ENCODE data around the gene HCFC2.
"Not testable (repeated sequence)": the region's sequence is repeated elsewhere in the genome, so short reads cannot be mapped to it uniquely, and the experiment has no call there.

Gene HCFC2

DNA sequence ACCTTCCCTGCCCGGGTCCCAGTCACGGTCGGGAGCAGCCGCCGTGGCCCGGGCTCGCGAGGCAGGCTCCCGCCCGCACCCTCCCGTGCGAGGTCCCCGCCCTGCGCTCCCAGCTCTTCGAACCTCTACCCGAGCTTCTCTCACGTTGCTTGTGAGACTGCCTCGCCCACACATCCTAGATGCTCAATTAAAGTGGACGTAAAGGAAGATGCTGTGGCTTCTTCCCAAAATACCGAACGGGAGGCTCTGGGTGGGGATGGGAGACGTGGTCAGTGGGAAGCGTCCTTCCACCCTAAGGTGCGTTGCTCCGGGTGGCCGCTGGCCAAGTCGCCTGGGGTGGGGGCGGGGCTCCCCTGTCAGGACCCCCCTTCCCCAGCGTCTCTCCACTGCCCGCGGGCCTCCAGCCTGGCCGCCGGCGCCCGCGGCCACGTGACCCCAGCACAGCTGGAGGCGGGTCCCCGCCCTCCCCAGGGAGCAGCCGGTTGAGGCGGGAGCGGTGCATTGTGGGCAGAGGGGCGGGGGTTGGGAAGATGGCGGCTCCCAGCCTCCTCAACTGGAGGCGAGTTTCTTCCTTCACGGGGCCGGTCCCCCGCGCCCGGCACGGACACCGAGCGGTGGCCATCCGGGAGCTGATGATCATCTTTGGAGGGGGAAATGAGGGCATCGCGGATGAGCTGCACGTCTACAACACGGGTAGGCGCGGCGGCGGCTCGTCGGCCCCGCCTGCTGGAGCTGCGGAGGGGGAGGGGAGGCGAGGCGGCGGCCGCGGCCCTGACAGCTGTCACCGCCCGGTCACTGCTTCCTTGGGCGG is at the start of gene HCFC2:
HCFC2 (plus strand) TSS at position 501 of the 811 bp plus-strand sequence; CDS start at position 531, 30 bp downstream.
- CTCF ChIA-PET, result interaction anchor here (1.0 to 1.1 kb wide), 2 partner anchors 40 to 116 kb away, joined by 3 to 4 read pairs; no protein-coding TSS in a partner anchor

DNA sequence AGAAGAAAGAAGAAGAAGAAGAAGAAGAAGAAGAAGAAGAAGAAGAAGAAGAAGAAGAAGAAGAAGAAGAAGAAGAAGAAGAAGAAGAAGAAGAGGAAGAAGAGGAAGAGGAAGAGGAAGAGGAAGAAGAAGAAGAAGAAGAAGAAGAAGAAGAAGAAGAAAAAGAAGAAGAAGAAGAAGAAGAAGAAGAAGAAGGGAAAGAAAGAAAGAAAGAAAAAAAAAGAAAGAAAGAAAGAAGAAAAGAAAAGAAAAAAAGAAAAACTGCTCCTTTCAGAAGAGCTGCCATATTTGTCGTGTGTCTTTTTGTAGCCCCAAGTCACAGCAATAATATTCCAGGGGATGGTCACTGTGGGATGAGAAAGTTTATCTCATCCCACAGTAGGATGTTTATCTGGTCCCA is 42.5 kb upstream of the HCFC2 start:
- POLR2A ChIA-PET (ENCODE audit: low non-redundant PET); DNase-seq (ENCODE audit: low spot score); H3K27ac ChIP-seq: not testable (repeated sequence)
- CTCF ChIA-PET, result interaction anchor here (0.6 kb wide), 1 partner anchor 1064 kb away, joined by 3 read pairs; no protein-coding TSS in a partner anchor

More for the DNA sequence above, at the start of gene HCFC2:
- H3K27ac ChIP-seq, result peak within 1 kb of the TSS; percentile 93
- TF ChIP-seq, protein P1, sequence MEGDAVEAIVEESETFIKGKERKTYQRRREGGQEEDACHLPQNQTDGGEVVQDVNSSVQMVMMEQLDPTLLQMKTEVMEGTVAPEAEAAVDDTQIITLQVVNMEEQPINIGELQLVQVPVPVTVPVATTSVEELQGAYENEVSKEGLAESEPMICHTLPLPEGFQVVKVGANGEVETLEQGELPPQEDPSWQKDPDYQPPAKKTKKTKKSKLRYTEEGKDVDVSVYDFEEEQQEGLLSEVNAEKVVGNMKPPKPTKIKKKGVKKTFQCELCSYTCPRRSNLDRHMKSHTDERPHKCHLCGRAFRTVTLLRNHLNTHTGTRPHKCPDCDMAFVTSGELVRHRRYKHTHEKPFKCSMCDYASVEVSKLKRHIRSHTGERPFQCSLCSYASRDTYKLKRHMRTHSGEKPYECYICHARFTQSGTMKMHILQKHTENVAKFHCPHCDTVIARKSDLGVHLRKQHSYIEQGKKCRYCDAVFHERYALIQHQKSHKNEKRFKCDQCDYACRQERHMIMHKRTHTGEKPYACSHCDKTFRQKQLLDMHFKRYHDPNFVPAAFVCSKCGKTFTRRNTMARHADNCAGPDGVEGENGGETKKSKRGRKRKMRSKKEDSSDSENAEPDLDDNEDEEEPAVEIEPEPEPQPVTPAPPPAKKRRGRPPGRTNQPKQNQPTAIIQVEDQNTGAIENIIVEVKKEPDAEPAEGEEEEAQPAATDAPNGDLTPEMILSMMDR (conservative IDR thresholded peaks at IDR 0.05; ENCODE audit: low read depth), result no peak
- DNase-seq (ENCODE audit: low spot score), result peak; percentile 97
- POLR2A ChIA-PET (ENCODE audit: low non-redundant PET), result interaction anchor here (0.6 to 0.9 kb wide), 2 partner anchors 99 to 263 kb away, joined by 3 to 9 read pairs; partner anchors contain the start of gene TDG

DNA sequence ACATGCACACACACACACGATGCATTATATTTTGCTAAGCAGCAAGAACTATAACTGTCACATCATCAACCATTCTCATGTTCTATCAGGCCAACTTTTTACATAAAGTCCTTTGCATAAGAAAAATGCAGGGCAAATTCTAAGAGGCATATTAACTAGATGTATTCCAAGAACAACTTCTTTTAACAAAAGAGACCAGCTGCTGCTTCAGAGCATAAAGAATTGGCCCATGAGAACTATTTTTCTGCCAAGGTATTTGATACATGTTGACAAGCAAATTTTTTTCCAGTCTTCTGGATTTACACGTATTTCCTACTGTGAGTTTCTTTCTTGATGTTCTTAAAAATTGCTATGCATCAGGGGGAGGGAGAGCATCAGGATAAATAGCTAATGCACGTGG is 41.5 kb upstream of the HCFC2 start:
- ChIA-PET CTCF (no interaction called here), POLR2A (ENCODE audit: low non-redundant PET) (no interaction called here)
- H3K27ac ChIP-seq, result no peak overlapping the region
- no peak for DNase-seq (ENCODE audit: low spot score)
- TF ChIP-seq, protein P1 (conservative IDR thresholded peaks at IDR 0.05; ENCODE audit: low read depth), result no peak

DNA sequence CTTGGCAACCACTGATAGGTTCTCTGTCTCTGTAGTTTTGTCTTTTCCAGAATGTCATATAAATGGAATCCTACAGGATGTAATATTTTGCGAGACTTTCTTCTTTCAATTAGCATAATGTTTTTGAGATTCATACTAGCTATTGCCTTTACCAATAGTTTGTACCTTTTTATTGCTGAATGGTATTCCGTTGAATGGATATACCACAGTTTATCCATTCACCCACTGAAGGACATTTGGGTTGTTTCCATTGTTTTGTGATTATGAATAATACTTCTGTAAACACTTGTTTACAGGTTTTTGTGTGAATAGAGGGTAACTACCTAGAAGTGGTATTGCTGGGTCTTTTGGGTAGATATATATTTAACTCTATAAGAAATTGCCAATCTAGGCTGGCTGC is 40.6 kb upstream of the HCFC2 start:
- ChIA-PET POLR2A (ENCODE audit: low non-redundant PET) (no interaction called here), CTCF (no interaction called here)
- no peak for DNase-seq (ENCODE audit: low spot score)
- H3K27ac ChIP-seq, result no peak overlapping the region
- TF ChIP-seq, protein P1 (conservative IDR thresholded peaks at IDR 0.05; ENCODE audit: low read depth), result no peak

DNA sequence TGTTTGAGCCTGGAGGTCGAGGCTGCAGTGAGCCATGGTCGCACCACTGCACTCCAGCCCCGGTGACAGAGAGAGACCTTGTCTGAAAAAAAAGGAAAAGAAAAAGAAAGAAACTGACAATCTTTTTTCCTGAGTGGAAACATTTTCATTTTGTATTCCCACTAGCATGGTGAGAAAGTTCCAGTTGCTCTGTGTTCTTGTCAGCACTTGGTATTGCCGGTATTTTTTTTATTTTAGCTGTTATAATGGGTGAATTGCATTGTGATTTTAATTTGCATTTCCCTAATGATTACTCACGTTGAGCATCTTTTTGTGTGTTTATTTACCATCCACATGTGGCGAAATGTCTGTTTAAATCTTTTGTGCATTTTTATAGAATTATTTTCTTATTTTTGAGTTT is 40.0 kb upstream of the HCFC2 start:
- ChIA-PET POLR2A (ENCODE audit: low non-redundant PET) (no interaction called here), CTCF (no interaction called here)
- no peak for DNase-seq (ENCODE audit: low spot score)
- TF ChIP-seq, protein P1 (conservative IDR thresholded peaks at IDR 0.05; ENCODE audit: low read depth), result no peak
- H3K27ac ChIP-seq, result no peak overlapping the region

DNA sequence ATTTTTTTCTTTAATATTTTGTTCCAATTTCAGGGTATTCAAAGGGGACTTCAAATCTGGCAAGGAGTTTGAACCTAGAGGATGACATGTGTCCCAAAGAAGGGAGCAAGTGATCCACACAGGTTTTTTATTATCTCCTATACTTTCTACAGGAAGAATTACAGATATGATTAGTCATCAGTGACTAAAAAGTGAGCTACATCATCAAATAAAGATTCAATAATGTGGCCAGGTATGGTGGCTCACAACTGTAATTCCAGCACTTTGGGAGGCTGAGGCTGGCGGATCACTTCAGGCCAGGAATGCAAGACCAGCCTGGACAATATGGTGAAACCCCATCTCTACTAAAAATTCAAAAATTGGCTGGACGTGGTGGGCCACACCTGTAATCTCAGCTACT is 38.6 kb upstream of the HCFC2 start:
- no peak overlapping the region for H3K27ac ChIP-seq
- TF ChIP-seq, protein P1 (conservative IDR thresholded peaks at IDR 0.05; ENCODE audit: low read depth), result no peak
- ChIA-PET CTCF (no interaction called here), POLR2A (ENCODE audit: low non-redundant PET) (no interaction called here)
- peak; percentile 13 for DNase-seq (ENCODE audit: low spot score)
